SK-N-MC (cell line): ENCODE results near the gene RBM22.

Experiments used
- EZH2 ChIP-seq: fragments of 200-600 bp; sonication (generic); IDR thresholded peaks from one replicate; pipeline ENCODE4 v1.6.1; 2017; ENCODE audit warnings: antibody characterized with exemption
- FOXP2 ChIP-seq: optimal IDR thresholded peaks from 2 replicates; pipeline ENCODE3; 2011; ENCODE audit warnings: mild to moderate bottlenecking, moderate library complexity; ENCODE audit not compliant: insufficient read depth; ENCODE audit errors: extremely low read length, control extremely low read depth
- POLR2AphosphoS5 ChIP-seq: IDR thresholded peaks from 2 replicates; pipeline ENCODE4 v1.6.1; 2012; ENCODE audit warnings: mild to moderate bottlenecking, low read depth, low read length, borderline replicate concordance

DNA sequence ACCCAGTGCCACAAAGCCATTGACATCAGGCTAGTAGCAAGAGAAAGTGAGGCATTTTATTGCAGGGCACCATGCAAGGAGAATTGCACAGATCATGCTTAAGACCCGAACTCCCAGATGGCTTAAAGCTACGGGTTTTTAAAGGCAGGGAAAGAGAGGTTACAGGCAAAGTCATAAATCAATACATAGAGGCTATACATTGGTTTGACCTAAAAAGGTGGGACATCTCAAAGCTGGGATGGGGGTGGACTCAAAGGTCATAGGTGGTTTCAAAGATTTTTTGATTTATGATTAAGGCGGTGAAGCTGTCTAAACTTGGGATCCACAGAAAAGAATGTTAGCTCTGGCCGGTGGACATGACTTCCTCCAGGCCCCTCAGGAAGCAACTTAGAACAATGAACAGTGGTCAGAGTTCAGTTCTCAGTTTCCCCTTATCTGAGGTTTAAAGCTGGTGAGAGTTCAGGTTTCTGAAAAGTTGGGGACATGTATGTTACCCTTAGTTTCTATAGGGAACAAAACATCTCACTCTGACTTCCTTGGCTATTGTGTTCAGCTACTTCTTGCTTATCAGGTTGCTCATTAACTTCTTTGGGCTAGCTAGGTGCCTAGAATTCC lies 6.0 kb upstream of the RBM22 start:
- no peak for TF ChIP-seq EZH2
- no peak for TF ChIP-seq POLR2AphosphoS5
- no peak for TF ChIP-seq FOXP2
